Effector memory CD4-positive, alpha-beta T cell (primary cell): ENCODE data around the gene BTG3.

Experiments
- DNase-seq, 3 donors: peaks; one replicate each; pipeline ENCODE4 v3.0.0-alpha.2; 2020
- H3K27ac ChIP-seq: 2 replicates; pipeline ENCODE4 v1.7.0; 2013; ENCODE audit warnings: mild to moderate bottlenecking, low read length, moderate library complexity; ENCODE audit not compliant: insufficient read depth, poor library complexity, severe bottlenecking
- H3K27me3 ChIP-seq: replicated peaks from 2 replicates; pipeline ENCODE4 v1.7.0; 2013; ENCODE audit warnings: mild to moderate bottlenecking, low read length; ENCODE audit not compliant: insufficient read depth, control insufficient read depth, poor library complexity, severe bottlenecking
- H3K36me3 ChIP-seq: 2 replicates; pipeline ENCODE4 v1.7.0; 2013; ENCODE audit warnings: mild to moderate bottlenecking, low read length, moderate library complexity; ENCODE audit not compliant: control insufficient read depth, insufficient read depth
- H3K4me1 ChIP-seq: 2 replicates; pipeline ENCODE4 v1.7.0; 2013; ENCODE audit warnings: low read length, mild to moderate bottlenecking; ENCODE audit not compliant: control insufficient read depth, insufficient read depth, poor library complexity, severe bottlenecking
- H3K4me3 ChIP-seq: 2 replicates; pipeline ENCODE4 v1.7.0; 2013; ENCODE audit warnings: low read length, low read depth, mild to moderate bottlenecking; ENCODE audit not compliant: insufficient read depth, poor library complexity, severe bottlenecking
- H3K9me3 ChIP-seq: 2 replicates; pipeline ENCODE4 v1.7.0; 2013; ENCODE audit warnings: mild to moderate bottlenecking, low read length, moderate library complexity; ENCODE audit not compliant: control insufficient read depth

BTG3 gene

DNA sequence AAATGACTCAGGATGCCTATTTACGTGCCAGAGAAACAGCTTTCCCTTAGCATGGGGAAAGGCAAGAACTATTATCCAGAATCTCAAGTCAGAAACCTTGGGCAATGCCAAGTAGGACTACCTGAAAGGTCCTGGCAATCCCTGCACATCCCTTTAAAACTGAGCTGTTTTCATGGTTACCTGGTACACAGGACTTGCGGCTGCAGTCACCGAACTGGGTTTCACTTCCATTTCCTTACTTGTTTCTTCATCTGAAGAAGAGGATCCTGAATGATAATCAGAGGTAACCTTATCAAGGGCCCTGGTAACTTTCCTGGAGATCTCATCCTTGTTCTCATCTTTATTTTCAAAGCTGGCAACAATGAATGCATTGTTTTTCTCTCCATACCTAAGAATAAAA, 14.3 kb downstream of the BTG3 start:
- H3K4me3 ChIP-seq, result no peak overlapping the region

DNA sequence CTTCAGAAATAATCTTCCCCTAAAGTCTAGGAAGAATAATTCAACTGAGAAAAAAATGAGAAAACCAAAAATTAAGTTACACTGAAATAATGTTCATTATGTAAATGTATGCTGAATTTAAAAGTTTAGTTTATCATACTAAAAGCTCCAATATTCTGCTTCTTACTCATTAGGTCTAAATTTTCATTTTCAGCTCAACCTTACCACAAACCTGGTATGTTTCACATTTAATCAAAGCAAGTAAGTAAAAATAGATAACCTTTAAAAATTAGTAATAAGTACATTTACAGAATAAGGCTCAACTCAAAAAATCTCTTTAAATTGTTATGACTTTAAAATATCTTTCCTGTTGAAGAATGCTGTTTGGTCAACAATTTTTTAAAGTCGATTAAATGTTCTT, 15.0 kb downstream of the BTG3 start:
- Histone ChIP-seq H3K4me3 (no peak overlapping the region), H3K27me3 (no peaks in the 10 kb centered on the region), H3K9me3 (no peaks in the 10 kb centered on the region), H3K27ac (no peak overlapping the region), H3K4me1 (no peaks in the 10 kb centered on the region), H3K36me3 (peaks cover 16% of the 10 kb centered on the region)
- DNase-seq, result no peak

More for the DNA sequence above, 14.3 kb downstream of the BTG3 start:
- no peaks in the 10 kb centered on the region for H3K4me1 ChIP-seq
- no peaks in the 10 kb centered on the region for H3K9me3 ChIP-seq
- peaks cover 19% of the 10 kb centered on the region for H3K36me3 ChIP-seq
- DNase-seq, result no peak
- no peak overlapping the region for H3K27ac ChIP-seq
- no peaks in the 10 kb centered on the region for H3K27me3 ChIP-seq

DNA sequence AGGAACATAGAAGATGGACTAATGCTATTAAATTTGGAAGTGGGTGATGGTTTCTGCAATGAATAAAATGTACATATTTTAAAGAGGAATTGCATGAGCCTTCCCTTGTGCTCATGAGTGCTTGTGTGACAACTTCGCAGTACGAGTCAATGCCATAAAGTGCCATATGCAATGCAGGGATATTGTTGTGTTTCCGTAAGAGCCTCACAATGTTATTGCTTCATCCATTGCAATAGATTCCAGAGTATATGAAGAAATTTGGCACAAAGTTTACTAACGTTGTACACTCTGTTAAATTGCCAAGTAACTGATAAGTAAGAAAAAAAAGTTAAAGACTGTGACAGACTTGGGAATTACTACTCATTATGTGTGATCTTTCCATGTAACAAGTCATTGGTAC, 22.3 kb downstream of the BTG3 start:
- DNase-seq, result no peak
- Histone ChIP-seq H3K27ac (no peak overlapping the region), H3K4me1 (no peaks in the 10 kb centered on the region), H3K9me3 (no peaks in the 10 kb centered on the region), H3K36me3 (peaks cover 5% of the 10 kb centered on the region), H3K4me3 (no peak overlapping the region), H3K27me3 (no peaks in the 10 kb centered on the region)

DNA sequence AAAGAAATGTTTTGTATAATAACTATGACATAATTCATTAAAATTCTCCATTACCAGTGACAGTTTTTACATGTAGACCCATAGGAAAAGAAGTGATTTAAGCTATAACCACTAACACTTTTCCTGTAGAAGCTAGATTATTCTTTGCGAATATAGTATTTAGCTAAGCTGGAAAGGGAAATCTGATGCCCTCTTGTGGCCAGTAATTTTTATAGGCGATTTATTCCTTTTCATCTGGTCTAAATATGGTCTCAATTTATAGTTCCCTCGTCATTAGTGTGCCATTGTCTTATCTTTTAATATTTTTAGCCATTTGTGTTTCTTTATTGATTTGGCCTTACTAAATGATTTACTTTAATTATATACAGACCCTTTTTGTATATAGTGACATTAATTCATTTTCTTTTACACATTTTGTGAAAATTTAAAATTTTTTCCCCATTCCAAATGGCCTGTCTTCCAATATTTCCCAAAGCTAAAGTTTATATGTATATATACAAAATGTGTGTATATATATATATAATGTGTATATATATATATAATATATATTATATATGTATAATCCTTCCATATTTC, 26.7 kb downstream of the BTG3 start:
- Histone ChIP-seq H3K4me3 (no peak overlapping the region), H3K36me3 (no peaks in the 10 kb centered on the region), H3K27ac (no peak overlapping the region), H3K9me3 (no peaks in the 10 kb centered on the region), H3K27me3 (no peaks in the 10 kb centered on the region), H3K4me1 (no peaks in the 10 kb centered on the region)
- DNase-seq, result no peak

DNA sequence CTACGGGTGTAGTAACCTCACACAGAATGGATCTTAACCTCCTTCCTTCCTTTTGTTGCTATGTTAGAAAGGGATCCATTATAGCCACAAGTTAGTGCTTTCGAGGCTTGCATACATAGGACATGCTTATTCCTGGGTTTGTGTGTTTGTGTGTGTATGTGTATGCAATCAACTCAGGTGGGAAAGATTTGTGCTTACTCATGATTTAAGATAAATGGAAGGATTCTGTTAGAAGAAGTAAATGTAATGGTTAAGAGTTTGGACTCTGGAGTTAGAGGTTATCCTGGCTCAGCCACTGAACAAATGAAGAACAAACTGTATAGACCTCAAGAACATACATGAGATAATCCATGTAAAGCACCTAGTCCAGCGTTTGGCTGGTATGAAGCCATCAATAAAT, 28.8 kb downstream of the BTG3 start:
- no peaks in the 10 kb centered on the region for H3K9me3 ChIP-seq
- H3K36me3 ChIP-seq, result no peaks in the 10 kb centered on the region
- no peaks in the 10 kb centered on the region for H3K4me1 ChIP-seq
- no peak overlapping the region for H3K4me3 ChIP-seq
- H3K27me3 ChIP-seq, result no peaks in the 10 kb centered on the region
- no peak overlapping the region for H3K27ac ChIP-seq
- DNase-seq, result no peak

DNA sequence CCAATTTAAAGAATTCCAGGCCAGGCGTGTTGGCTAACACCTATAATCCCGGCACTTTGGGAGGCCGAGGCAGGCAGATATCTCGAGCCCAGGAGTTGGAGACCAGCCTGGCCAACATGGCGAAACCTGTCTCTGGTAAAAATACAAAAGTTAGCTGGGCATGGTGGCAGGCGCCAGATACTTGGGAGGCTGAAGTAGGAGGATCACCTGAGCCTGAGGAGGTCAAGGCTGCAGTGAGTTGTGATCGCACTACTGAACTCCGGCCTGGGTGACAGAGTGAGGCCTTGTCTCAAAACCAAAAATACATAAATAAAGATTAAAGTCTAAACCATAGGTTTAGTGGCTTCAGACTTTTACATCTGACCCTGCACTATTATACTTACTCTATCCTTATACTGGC, 32.4 kb downstream of the BTG3 start:
- H3K4me3 ChIP-seq, result no peak overlapping the region
- DNase-seq, result no peak
- no peaks in the 10 kb centered on the region for H3K36me3 ChIP-seq

DNA sequence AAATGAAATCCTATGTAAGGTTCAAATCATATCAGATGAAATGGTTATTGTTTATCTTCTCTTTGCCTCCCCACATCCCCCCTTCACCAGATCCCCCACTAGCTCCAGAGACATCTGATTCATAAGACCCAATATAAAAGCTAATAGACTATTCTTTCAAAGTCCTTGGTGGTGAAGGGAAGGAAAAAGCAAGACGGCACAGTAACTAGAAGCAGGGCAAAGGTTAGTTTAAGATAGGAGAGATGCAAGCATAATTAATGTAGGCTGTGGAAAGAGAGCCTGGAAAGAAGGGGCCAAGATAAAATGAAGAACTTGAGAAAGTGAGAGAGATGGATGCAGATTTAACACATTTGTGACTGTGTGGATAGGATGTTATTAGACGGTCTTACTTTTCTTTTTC, 33.8 kb downstream of the BTG3 start:
- Histone ChIP-seq H3K9me3 (no peaks in the 10 kb centered on the region), H3K4me3 (no peak overlapping the region)

More for the DNA sequence above, 32.4 kb downstream of the BTG3 start:
- H3K4me1 ChIP-seq, result no peaks in the 10 kb centered on the region
- no peaks in the 10 kb centered on the region for H3K27me3 ChIP-seq
- H3K9me3 ChIP-seq, result no peaks in the 10 kb centered on the region
- no peak overlapping the region for H3K27ac ChIP-seq

DNA sequence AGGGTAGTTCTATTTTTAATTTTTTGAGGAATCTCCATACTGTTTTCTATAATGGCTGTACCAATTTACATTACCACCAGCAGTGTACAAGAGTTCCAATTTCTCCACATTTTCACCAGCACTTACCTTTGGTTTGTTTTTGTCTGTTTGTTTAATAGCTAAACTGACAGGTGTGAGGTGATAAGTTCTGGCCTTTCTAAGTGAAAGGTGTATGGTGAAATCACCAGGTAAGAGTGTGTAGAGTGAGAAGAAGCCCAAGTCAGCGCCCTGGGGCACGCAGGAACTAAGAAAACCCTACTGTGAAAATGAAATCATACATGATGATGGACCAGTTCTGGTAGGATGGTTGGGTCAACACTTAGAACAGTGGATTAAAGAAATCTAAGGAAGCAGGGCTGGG, 34.5 kb downstream of the BTG3 start:
- DNase-seq, result no peak
- H3K27me3 ChIP-seq, result no peaks in the 10 kb centered on the region
- no peaks in the 10 kb centered on the region for H3K4me1 ChIP-seq
- H3K4me3 ChIP-seq, result no peak overlapping the region
- no peak overlapping the region for H3K27ac ChIP-seq
- no peaks in the 10 kb centered on the region for H3K36me3 ChIP-seq
- no peaks in the 10 kb centered on the region for H3K9me3 ChIP-seq

More for the DNA sequence above, 33.8 kb downstream of the BTG3 start:
- DNase-seq, result no peak
- H3K27ac ChIP-seq, result no peak overlapping the region
- no peaks in the 10 kb centered on the region for H3K4me1 ChIP-seq
- H3K36me3 ChIP-seq, result no peaks in the 10 kb centered on the region
- no peaks in the 10 kb centered on the region for H3K27me3 ChIP-seq

DNA sequence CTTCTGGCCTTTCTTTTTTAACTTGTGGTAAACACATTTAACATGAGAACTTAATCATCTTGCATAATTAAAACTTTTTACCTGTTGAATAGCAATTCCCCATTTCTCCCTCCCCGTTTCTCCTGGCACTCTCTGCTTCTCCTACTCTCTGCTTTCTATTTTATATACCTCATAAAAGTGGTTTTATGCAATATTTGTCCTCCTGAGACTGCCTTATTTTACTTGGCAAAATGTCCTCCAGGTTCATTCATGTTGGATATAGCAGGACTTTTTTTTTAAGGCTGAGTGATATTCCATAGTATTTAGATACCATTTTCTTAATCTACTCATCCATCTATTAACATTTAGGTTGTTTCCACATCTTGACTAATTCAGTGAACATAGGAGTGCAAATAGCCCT, 35.0 kb downstream of the BTG3 start:
- Histone ChIP-seq H3K27ac (no peak overlapping the region), H3K4me3 (no peak overlapping the region), H3K4me1 (no peaks in the 10 kb centered on the region), H3K9me3 (no peaks in the 10 kb centered on the region), H3K27me3 (no peaks in the 10 kb centered on the region), H3K36me3 (no peaks in the 10 kb centered on the region)
- DNase-seq, result no peak

DNA sequence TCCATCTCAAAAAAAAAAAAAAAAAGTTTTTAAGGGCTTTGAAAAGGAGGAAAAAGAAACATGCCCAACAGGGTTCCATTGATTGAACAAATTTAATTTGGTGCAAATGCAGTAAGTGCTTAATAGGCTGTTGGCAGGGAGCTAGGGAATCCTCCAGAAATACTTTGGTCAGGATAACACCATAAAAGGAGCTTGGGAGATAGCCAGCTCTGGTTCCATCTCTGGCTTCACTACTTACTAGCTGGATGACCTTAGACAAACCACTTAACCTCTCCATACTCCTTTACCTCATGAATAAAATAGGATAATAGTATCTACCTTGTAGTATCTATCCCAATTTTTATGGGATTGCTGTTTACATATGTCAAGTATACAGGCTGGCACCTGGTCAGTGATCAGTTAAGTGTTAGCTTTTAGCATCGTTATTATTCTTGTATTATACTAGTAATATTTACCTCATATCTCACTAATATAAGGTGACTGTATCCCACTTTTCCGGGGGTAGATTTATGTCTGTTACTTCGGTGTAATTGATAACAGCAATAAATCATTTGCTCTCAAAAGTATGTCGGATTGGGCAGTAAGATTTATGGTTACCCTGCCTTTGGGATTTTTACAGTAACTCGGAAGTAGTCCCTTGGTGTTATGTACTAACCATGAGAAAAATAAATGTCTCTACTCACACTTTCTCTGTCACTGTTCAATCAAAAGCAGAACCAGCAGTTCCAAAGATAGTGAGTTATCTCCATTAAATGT, 36.4 kb downstream of the BTG3 start:
- Histone ChIP-seq H3K4me1 (no peaks in the 10 kb centered on the region), H3K9me3 (no peaks in the 10 kb centered on the region), H3K27ac (no peak overlapping the region), H3K27me3 (no peaks in the 10 kb centered on the region), H3K36me3 (no peaks in the 10 kb centered on the region), H3K4me3 (no peak overlapping the region)
- DNase-seq, result no peak
